MM.1S (cell line): ENCODE results near the gene SLC37A1.

ENCODE experiments used
- DNase-seq: peaks from one replicate; pipeline ENCODE4 v3.0.0-alpha.2; 2015
- H2AFZ ChIP-seq: fragments of 300-600 bp; sonication (generic); 2 replicates; pipeline ENCODE4 v1.6.0; 2016; ENCODE audit warnings: antibody characterized with exemption, low read length
- H3F3A ChIP-seq: fragments of 300-600 bp; sonication (generic); 2 replicates; pipeline ENCODE4 v1.6.1; 2016; ENCODE audit warnings: mild to moderate bottlenecking, antibody characterized with exemption, low read length, moderate library complexity, mixed read lengths; ENCODE audit not compliant: insufficient read depth
- H3K27ac ChIP-seq: fragments of 300-600 bp; sonication (generic); 2 replicates; pipeline ENCODE4 v1.5.1; 2016; ENCODE audit warnings: mild to moderate bottlenecking, low read length
- H3K27me3 ChIP-seq: fragments of 300-600 bp; sonication (generic); replicated peaks from 2 replicates; pipeline ENCODE4 v1.6.0; 2016; ENCODE audit warnings: low read length; ENCODE audit not compliant: insufficient read depth
- H3K36me3 ChIP-seq: fragments of 300-600 bp; sonication (generic); replicated peaks from 2 replicates; pipeline ENCODE4 v1.6.1; 2016; ENCODE audit warnings: mild to moderate bottlenecking, low read length, mixed read lengths; ENCODE audit not compliant: insufficient read depth
- H3K4me1 ChIP-seq: fragments of 300-600 bp; sonication (generic); 2 replicates; pipeline ENCODE4 v1.6.1; 2016; ENCODE audit warnings: low read length, mixed read lengths
- H3K4me2 ChIP-seq: fragments of 300-600 bp; sonication (generic); 2 replicates; pipeline ENCODE4 v1.6.0; 2016; ENCODE audit warnings: low read depth, low read length
- H3K4me3 ChIP-seq: fragments of 300-600 bp; sonication (generic); 2 replicates; pipeline ENCODE4 v1.5.1; 2016; ENCODE audit warnings: low read length, mixed read lengths
- H3K79me2 ChIP-seq: fragments of 300-600 bp; sonication (generic); 2 replicates; pipeline ENCODE4 v1.6.1; 2016; ENCODE audit warnings: mixed run types, low read length, mixed read lengths
- H3K9ac ChIP-seq: fragments of 300-600 bp; sonication (generic); 2 replicates; pipeline ENCODE4 v1.6.1; 2016; ENCODE audit warnings: low read length, mixed read lengths
- H3K9me2 ChIP-seq: fragments of 300-600 bp; sonication (generic); replicated peaks from 2 replicates; pipeline ENCODE4 v1.6.1; 2016; ENCODE audit warnings: mild to moderate bottlenecking, low read length, mixed read lengths; ENCODE audit not compliant: insufficient read depth
- H3K9me3 ChIP-seq: fragments of 300-600 bp; sonication (generic); replicated peaks from 2 replicates; pipeline ENCODE4 v1.6.1; 2016; ENCODE audit warnings: mild to moderate bottlenecking, low read length, mixed read lengths; ENCODE audit not compliant: insufficient read depth
- H4K20me1 ChIP-seq: fragments of 300-600 bp; sonication (generic); 2 replicates; pipeline ENCODE4 v1.6.1; 2016; ENCODE audit warnings: mild to moderate bottlenecking, low read length, moderate library complexity, mixed read lengths; ENCODE audit not compliant: insufficient read depth
- EZH2 ChIP-seq: fragments of 300-600 bp; sonication (generic); optimal IDR thresholded peaks from 2 replicates; pipeline ENCODE3; 2017; ENCODE audit warnings: low read depth, mild to moderate bottlenecking, antibody characterized with exemption, low read length, mixed read lengths
- EZH2phosphoT487 ChIP-seq: fragments of 300-600 bp; sonication (generic); IDR thresholded peaks from 2 replicates; pipeline ENCODE4 v1.6.1; 2018; ENCODE audit warnings: antibody characterized with exemption, low read length
- TF ChIP-seq, protein P1 (sequence below): fragments of 300-600 bp; sonication (generic); IDR thresholded peaks from 2 replicates; pipeline ENCODE4 v1.5.1; 2016; ENCODE audit warnings: antibody characterized with exemption, low read length, mixed read lengths

Gene SLC37A1

DNA sequence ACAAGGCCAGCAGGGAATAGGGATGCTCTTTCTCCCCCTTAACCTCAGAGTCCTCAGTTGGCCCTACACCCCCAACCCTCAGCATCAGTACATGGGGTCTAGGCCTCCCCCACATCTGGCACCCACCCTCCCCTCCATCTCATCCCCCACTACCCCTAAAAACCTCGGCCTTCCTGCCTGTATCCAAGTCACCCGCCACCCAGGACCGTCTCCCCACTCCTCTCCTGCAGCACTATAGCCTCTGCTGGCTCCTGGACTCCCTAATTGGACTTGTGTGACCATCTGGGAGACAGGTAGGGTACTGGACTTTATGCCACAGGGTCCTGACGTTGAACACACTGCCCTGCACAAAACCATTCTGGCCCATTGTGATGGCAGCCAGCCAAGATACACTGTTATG is 23.7 kb upstream of the SLC37A1 start:
- H3K9me2 ChIP-seq = no peaks in the 10 kb centered on the region
- H2AFZ ChIP-seq = no peak overlapping the region
- DNase-seq = no peak
- H3K36me3 ChIP-seq = no peaks in the 10 kb centered on the region
- peaks cover under 1% of the 10 kb centered on the region; the same call in 1 of the 2 replicates for H3K4me1 ChIP-seq
- H3K27me3 ChIP-seq = peaks cover 72% of the 10 kb centered on the region
- H4K20me1 ChIP-seq = no peaks in the 10 kb centered on the region
- H3K9ac ChIP-seq = no peak overlapping the region
- TF ChIP-seq EZH2 = no peak
- no peak for TF ChIP-seq EZH2phosphoT487
- TF ChIP-seq, protein P1, sequence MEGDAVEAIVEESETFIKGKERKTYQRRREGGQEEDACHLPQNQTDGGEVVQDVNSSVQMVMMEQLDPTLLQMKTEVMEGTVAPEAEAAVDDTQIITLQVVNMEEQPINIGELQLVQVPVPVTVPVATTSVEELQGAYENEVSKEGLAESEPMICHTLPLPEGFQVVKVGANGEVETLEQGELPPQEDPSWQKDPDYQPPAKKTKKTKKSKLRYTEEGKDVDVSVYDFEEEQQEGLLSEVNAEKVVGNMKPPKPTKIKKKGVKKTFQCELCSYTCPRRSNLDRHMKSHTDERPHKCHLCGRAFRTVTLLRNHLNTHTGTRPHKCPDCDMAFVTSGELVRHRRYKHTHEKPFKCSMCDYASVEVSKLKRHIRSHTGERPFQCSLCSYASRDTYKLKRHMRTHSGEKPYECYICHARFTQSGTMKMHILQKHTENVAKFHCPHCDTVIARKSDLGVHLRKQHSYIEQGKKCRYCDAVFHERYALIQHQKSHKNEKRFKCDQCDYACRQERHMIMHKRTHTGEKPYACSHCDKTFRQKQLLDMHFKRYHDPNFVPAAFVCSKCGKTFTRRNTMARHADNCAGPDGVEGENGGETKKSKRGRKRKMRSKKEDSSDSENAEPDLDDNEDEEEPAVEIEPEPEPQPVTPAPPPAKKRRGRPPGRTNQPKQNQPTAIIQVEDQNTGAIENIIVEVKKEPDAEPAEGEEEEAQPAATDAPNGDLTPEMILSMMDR = no peak
- no peaks in the 10 kb centered on the region for H3K9me3 ChIP-seq
- H3F3A ChIP-seq = no peaks in the 10 kb centered on the region
- no peaks in the 10 kb centered on the region for H3K79me2 ChIP-seq
- no peak overlapping the region for H3K4me2 ChIP-seq
- H3K4me3 ChIP-seq = no peak overlapping the region
- no peak overlapping the region for H3K27ac ChIP-seq

DNA sequence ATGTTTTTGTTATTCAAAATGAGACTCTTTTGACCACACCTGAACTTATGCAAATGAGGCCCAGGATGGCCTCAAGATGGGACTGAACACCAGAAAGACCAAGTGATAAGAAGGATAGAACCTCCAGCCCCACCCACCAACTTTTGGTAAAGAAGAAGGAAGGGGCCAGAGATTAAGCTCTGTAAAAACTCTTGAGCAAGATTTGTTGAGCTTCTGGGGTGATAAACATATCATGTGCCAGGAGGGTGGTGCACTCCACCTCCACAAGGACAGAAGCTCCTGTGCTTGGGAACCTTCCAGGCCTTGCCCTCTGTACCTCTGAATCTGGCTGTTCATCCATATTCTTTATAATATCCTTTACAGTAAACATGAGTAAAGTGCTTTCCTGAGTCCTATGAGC is 22.9 kb upstream of the SLC37A1 start:
- Histone ChIP-seq H3K4me3 (no peak overlapping the region), H3K9ac (no peak overlapping the region), H3F3A (peaks cover 4% of the 10 kb centered on the region; the same call in 1 of the 2 replicates), H2AFZ (no peak overlapping the region), H3K9me2 (no peaks in the 10 kb centered on the region), H4K20me1 (no peaks in the 10 kb centered on the region), H3K4me1 (peaks cover 7% of the 10 kb centered on the region), H3K27me3 (peaks cover 72% of the 10 kb centered on the region), H3K79me2 (no peaks in the 10 kb centered on the region), H3K27ac (no peak overlapping the region), H3K4me2 (no peak overlapping the region), H3K36me3 (no peaks in the 10 kb centered on the region), H3K9me3 (no peaks in the 10 kb centered on the region)
- TF ChIP-seq, protein P1 = no peak
- no peak for TF ChIP-seq EZH2phosphoT487
- no peak for DNase-seq

DNA sequence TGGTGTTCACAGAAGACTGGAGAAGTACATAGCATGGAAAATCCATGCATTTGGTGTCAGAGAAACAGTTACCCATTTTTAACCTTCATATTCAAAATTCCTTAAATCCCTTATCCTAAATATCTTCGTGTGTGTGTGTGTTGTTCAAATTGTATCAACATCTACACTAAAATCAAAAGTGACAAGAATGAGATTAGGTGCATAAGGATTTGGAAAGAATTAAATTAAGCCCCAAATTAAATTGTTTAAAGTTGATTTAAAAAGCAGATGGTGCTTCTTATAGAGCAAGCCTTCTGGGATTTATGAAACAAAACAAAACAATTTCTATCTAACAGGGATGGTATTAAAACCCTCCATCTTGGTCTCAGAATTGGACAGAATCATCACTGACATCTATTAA is 22.3 kb upstream of the SLC37A1 start:
- Histone ChIP-seq H3K36me3 (no peaks in the 10 kb centered on the region), H3K79me2 (no peaks in the 10 kb centered on the region), H3K9me2 (no peaks in the 10 kb centered on the region), H2AFZ (no peak overlapping the region), H3K4me3 (no peak overlapping the region), H3K27ac (no peak overlapping the region), H3F3A (peaks cover 6% of the 10 kb centered on the region; the same call in 1 of the 2 replicates), H3K9ac (no peak overlapping the region), H3K27me3 (peaks cover 66% of the 10 kb centered on the region), H3K4me2 (no peak overlapping the region), H3K4me1 (peaks cover 7% of the 10 kb centered on the region), H3K9me3 (no peaks in the 10 kb centered on the region), H4K20me1 (no peaks in the 10 kb centered on the region)
- no peak for DNase-seq
- TF ChIP-seq EZH2 (no peak), EZH2phosphoT487 (no peak)

DNA sequence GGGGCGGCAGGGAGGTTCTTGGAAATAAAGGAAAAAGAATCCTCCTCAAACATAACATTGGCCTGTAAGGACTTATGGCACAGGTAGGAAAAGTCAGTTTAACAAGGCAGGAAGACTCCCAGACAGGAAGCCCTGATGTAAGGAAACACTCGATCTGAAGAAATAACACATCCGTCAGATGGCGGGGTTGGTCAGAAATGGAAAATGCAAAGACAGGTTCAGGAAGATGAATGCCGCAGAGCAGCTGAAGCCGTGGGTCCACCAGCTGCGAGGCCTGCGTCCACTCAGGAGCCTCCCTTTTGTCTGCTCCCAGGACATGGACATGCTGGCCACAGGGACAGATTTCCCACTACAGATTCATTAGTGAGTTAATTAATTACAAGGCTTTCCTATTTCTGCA is 21.5 kb upstream of the SLC37A1 start:
- no peak overlapping the region for H2AFZ ChIP-seq
- DNase-seq = no peak
- H3K79me2 ChIP-seq = no peaks in the 10 kb centered on the region
- H3K9me2 ChIP-seq = no peaks in the 10 kb centered on the region
- no peak overlapping the region for H3K4me2 ChIP-seq
- H3F3A ChIP-seq = peaks cover 6% of the 10 kb centered on the region; the same call in 1 of the 2 replicates
- peaks cover 60% of the 10 kb centered on the region for H3K27me3 ChIP-seq
- H4K20me1 ChIP-seq = no peaks in the 10 kb centered on the region
- no peaks in the 10 kb centered on the region for H3K36me3 ChIP-seq
- no peak overlapping the region for H3K27ac ChIP-seq
- no peak overlapping the region for H3K4me3 ChIP-seq
- no peak for TF ChIP-seq EZH2
- TF ChIP-seq EZH2phosphoT487 = no peak
- TF ChIP-seq, protein P1 = no peak
- H3K9ac ChIP-seq = no peak overlapping the region
- no peaks in the 10 kb centered on the region for H3K9me3 ChIP-seq
- H3K4me1 ChIP-seq = peaks cover 12% of the 10 kb centered on the region
